HepG2 (cell line): ENCODE results near the gene TRAP1. TPM values are rescaled to one million over a fixed set of nuclear protein-coding genes. Genes with fewer than 3 reads are reported as not detected.
A peak's percentile ranks its signal among the peaks of the same experiment; 100 is the strongest.

Experiments
- ATF4 ChIP-seq, 2 experiments: fragments of 450-650 bp in 1 of 2; sonication (generic) in 1 of 2; formaldehyde crosslinking; IDR thresholded peaks; 2 replicates each; pipeline versions ENCODE4 v1.5.0 to v1.8.0; 2020 to 2022; ENCODE audit warnings: mild to moderate bottlenecking in 1 of 2, missing genetic modification reagents in 1 of 2
- CCDC6 ChIP-seq: sonication (generic); formaldehyde crosslinking; IDR thresholded peaks from 2 replicates; pipeline ENCODE4 v1.8.1; 2022; ENCODE audit warnings: mild to moderate bottlenecking, missing genetic modification reagents, moderate library complexity
- DRAP1 ChIP-seq: IDR thresholded peaks from 2 replicates; pipeline ENCODE4 v1.6.1; 2016; ENCODE audit warnings: missing genetic modification reagents, missing compliant biosample characterization
- ETS1 ChIP-seq: sonication (generic); formaldehyde crosslinking; IDR thresholded peaks from 2 replicates; pipeline ENCODE4 v1.4.0; 2020; ENCODE audit warnings: missing genetic modification reagents
- ISL2 ChIP-seq: sonication (generic); formaldehyde crosslinking; IDR thresholded peaks from 2 replicates; pipeline ENCODE4 v1.5.0; 2020; ENCODE audit warnings: missing genetic modification reagents
- KLF11 ChIP-seq: IDR thresholded peaks from 2 replicates; pipeline ENCODE4 v1.6.1; 2016; ENCODE audit warnings: missing compliant biosample characterization
- NR2F6 ChIP-seq, 2 experiments: IDR thresholded peaks; 2 replicates each; pipeline ENCODE4 v1.6.1; 2016; ENCODE audit warnings: antibody characterized with exemption in 1 of 2, mild to moderate bottlenecking in 1 of 2
- RFX3 ChIP-seq: IDR thresholded peaks from 2 replicates; pipeline ENCODE4 v1.6.1; 2016; ENCODE audit warnings: missing biosample characterization, missing genetic modification reagents
- RORA ChIP-seq: sonication (generic); formaldehyde crosslinking; IDR thresholded peaks from 2 replicates; pipeline ENCODE4 v1.5.0; 2020; ENCODE audit warnings: mild to moderate bottlenecking, missing genetic modification reagents, moderate library complexity
- SNRNP70 ChIP-seq: fragments of 200-400 bp; formaldehyde crosslinking; IDR thresholded peaks from 2 replicates; pipeline ENCODE4 v1.6.1; 2017; ENCODE audit warnings: mild to moderate bottlenecking, low read depth, low read length, moderate library complexity
- SP4 ChIP-seq: sonication (generic); formaldehyde crosslinking; IDR thresholded peaks from 2 replicates; pipeline ENCODE4 v1.8.1; 2023; ENCODE audit warnings: mild to moderate bottlenecking, missing genetic modification reagents
- SPEN ChIP-seq: sonication (generic); formaldehyde crosslinking; IDR thresholded peaks from 2 replicates; pipeline ENCODE4 v1.5.1; 2020; ENCODE audit warnings: low read depth, mild to moderate bottlenecking, missing genetic modification reagents
- SRSF9 ChIP-seq: fragments of 200-400 bp; formaldehyde crosslinking; IDR thresholded peaks from 2 replicates; pipeline ENCODE4 v1.6.1; 2018; ENCODE audit warnings: borderline replicate concordance, mild to moderate bottlenecking, low read depth, low read length; ENCODE audit not compliant: insufficient read depth, poor library complexity, severe bottlenecking
- UBTF ChIP-seq: sonication (generic); formaldehyde crosslinking; IDR thresholded peaks from 2 replicates; pipeline ENCODE4 v1.4.0; 2020; ENCODE audit warnings: mild to moderate bottlenecking, missing genetic modification reagents
- ZBTB20 ChIP-seq: sonication (generic); formaldehyde crosslinking; IDR thresholded peaks from 2 replicates; pipeline ENCODE4 v1.8.1; 2023; ENCODE audit warnings: missing genetic modification reagents, low read depth, mild to moderate bottlenecking, borderline replicate concordance
- ZBTB21 ChIP-seq: sonication (generic); formaldehyde crosslinking; IDR thresholded peaks from 2 replicates; pipeline ENCODE4 v1.4.0; 2020; ENCODE audit warnings: missing genetic modification reagents
- ZBTB7A ChIP-seq: sonication (generic); formaldehyde crosslinking; IDR thresholded peaks from 2 replicates; pipeline ENCODE4 v1.8.0; 2022; ENCODE audit warnings: mild to moderate bottlenecking, missing genetic modification reagents
- ZIK1 ChIP-seq: sonication (generic); formaldehyde crosslinking; IDR thresholded peaks from 2 replicates; pipeline ENCODE4 v1.5.0; 2020; ENCODE audit warnings: mild to moderate bottlenecking, low read depth, missing genetic modification reagents, borderline replicate concordance
- ZNF263 ChIP-seq: sonication (generic); formaldehyde crosslinking; IDR thresholded peaks from 2 replicates; pipeline ENCODE4 v1.4.0; 2020; ENCODE audit warnings: missing genetic modification reagents
- ZNF713 ChIP-seq: sonication (generic); formaldehyde crosslinking; IDR thresholded peaks from 2 replicates; pipeline ENCODE4 v1.4.0; 2020; ENCODE audit warnings: mild to moderate bottlenecking, missing genetic modification reagents
- ZNF747 ChIP-seq: sonication (generic); formaldehyde crosslinking; IDR thresholded peaks from 2 replicates; pipeline ENCODE4 v1.8.1; 2023; ENCODE audit warnings: missing genetic modification reagents, mild to moderate bottlenecking, borderline replicate concordance
- ZNF775 ChIP-seq: sonication (generic); formaldehyde crosslinking; IDR thresholded peaks from 2 replicates; pipeline ENCODE4 v1.4.0; 2020; ENCODE audit warnings: missing genetic modification reagents, mild to moderate bottlenecking, moderate library complexity, borderline replicate concordance
- ZNF781 ChIP-seq: sonication (generic); formaldehyde crosslinking; IDR thresholded peaks from 2 replicates; pipeline ENCODE4 v1.5.1; 2020; ENCODE audit warnings: borderline replicate concordance, mild to moderate bottlenecking, missing genetic modification reagents; ENCODE audit errors: not compliant biosample characterization
- ZNF878 ChIP-seq: sonication (generic); formaldehyde crosslinking; IDR thresholded peaks from 2 replicates; pipeline ENCODE4 v1.8.1; 2023; ENCODE audit warnings: mild to moderate bottlenecking, missing genetic modification reagents, moderate library complexity
- polyA plus RNA-seq, 8 experiments: library from polyadenylated mRNA; depleted of rRNA in 3 of 8; stranded (reverse) in 7 of 8; unstranded in 1 of 8; fragments of >200 nt; fragmentation: Illumina TruSeq in 4 of 8; extraction: Trizol in 4 of 8; gene quantifications; 2 replicates each; pipeline versions ENCODE4 v1.2.1 to v1.2.3, GENCODE V29; 2011 to 2016; ENCODE audit warnings: low read depth in 4 of 8, missing spikeins in 1 of 8, mixed read lengths in 1 of 8; ENCODE audit not compliant: insufficient read depth in 1 of 8
- total RNA-seq, 5 experiments: library from RNA; depleted of rRNA; stranded (reverse); fragments of >200 nt; fragmentation: Illumina TruSeq; extraction: Trizol; gene quantifications; 2 replicates each; pipeline ENCODE4 v1.2.3, GENCODE V29; 2016; ENCODE audit warnings: low read depth in 1 of 5

The TRAP1 gene
- total and polyA plus RNA-seq, 2 of the 13 experiments (the other 11 are each of a cell fraction or from before 2014, with no cell fraction given), result 127 to 240 TPM

GRCh38 chr16:3646348-3646920 is 70.9 kb downstream of the TRAP1 start (continued):
- no peak for TF ChIP-seq ZIK1 (CRISPR knock-in tag)
- TF ChIP-seq ZNF878 (CRISPR knock-in tag), result no peak
- TF ChIP-seq SP4 (CRISPR knock-in tag), result no peak
- TF ChIP-seq RORA (CRISPR knock-in tag), result no peak
- TF ChIP-seq ETS1 (CRISPR knock-in tag), result no peak
- no peak for TF ChIP-seq ZNF263 (CRISPR knock-in tag)
- TF ChIP-seq SRSF9, result no peak
- no peak for TF ChIP-seq KLF11 (CRISPR knock-in tag)
- no peak for TF ChIP-seq DRAP1 (CRISPR knock-in tag)
- TF ChIP-seq ZBTB7A (CRISPR knock-in tag), result no peak
- no peak for TF ChIP-seq SPEN (CRISPR knock-in tag)
- no peak for TF ChIP-seq UBTF (CRISPR knock-in tag)
- TF ChIP-seq ZNF775 (CRISPR knock-in tag), result no peak
- TF ChIP-seq CCDC6 (CRISPR knock-in tag), result no peak
- no peak for TF ChIP-seq SNRNP70
- TF ChIP-seq ZNF781 (CRISPR knock-in tag), result no peak
- TF ChIP-seq ATF4 (CRISPR knock-in tag; IDR thresholded peaks at IDR 0.05), result no peak
- no peak for TF ChIP-seq ZBTB21 (CRISPR knock-in tag)
- TF ChIP-seq ZBTB20 (CRISPR knock-in tag), result no peak
- 0 out of 2 replicates have a peak, but pooled peaks have one; percentile 22 for TF ChIP-seq NR2F6 (IDR thresholded peaks at IDR 0.05)
- TF ChIP-seq NR2F6 (CRISPR knock-in tag; IDR thresholded peaks at IDR 0.05), result 0 out of 2 replicates have a peak, but pooled peaks have one; percentile 13
- TF ChIP-seq RFX3, result no peak
- TF ChIP-seq ZNF747 (CRISPR knock-in tag), result no peak
- no peak for TF ChIP-seq ZNF713 (CRISPR knock-in tag)
- no peak for TF ChIP-seq ISL2
